Ovary (tissue), 9 donors: ENCODE results near the gene BFSP2. TPM values are rescaled to one million over a fixed set of nuclear protein-coding genes. Genes with fewer than 3 reads are reported as not detected.

Experiments
- DNase-seq, 5 donors: peaks; one replicate each; pipeline ENCODE4 v3.0.0-alpha.2; 2019 to 2020
- H3K27ac ChIP-seq, 2 donors: fragments of 200-600 bp; one replicate each; pipeline versions ENCODE4 v1.5.1 to v1.8.0; 2019 to 2022
- H3K27me3 ChIP-seq: fragments of 200-600 bp; one replicate; pipeline ENCODE4 v1.8.0; 2022
- H3K36me3 ChIP-seq: fragments of 200-600 bp; sonication (generic); one replicate; pipeline ENCODE4 v1.5.1; 2019
- H3K4me1 ChIP-seq: one replicate; pipeline ENCODE4 v1.8.1; 2013; ENCODE audit warnings: mild to moderate bottlenecking, moderate library complexity; ENCODE audit not compliant: insufficient read depth
- H3K4me3 ChIP-seq: fragments of 200-600 bp; sonication (generic); one replicate; pipeline ENCODE4 v1.5.1; 2017
- H3K9me3 ChIP-seq, 2 donors: fragments of 200-600 bp in 1 of 2; sonication (generic) in 1 of 2; one replicate each; pipeline versions ENCODE4 v1.5.1 to v1.8.1; 2013 to 2019; ENCODE audit warnings: mild to moderate bottlenecking in 1 of 2, moderate library complexity in 1 of 2
- CTCF ChIP-seq, 3 donors: fragments of 450-650 bp in 2 of 3; fragments of 200-600 bp in 1 of 3; IDR thresholded peaks; one replicate each; pipeline versions ENCODE4 v1.5.1 to v1.8.0; 2016 to 2022; ENCODE audit warnings: antibody characterized with exemption in 3 of 3, mild to moderate bottlenecking in 1 of 3
- EP300 ChIP-seq: sonication (generic); formaldehyde crosslinking; IDR thresholded peaks from one replicate; pipeline ENCODE4 v1.6.1; 2017; ENCODE audit warnings: antibody characterized with exemption
- POLR2A ChIP-seq: fragments of 450-650 bp; IDR thresholded peaks from one replicate; pipeline ENCODE4 v1.6.1; 2017; ENCODE audit warnings: antibody characterized with exemption, mild to moderate bottlenecking, moderate library complexity
- WGBS, 3 donors: extraction: QIAGEN DNeasy Blood & Tissue Kit in 1 of 3; methylation state at CpG; one replicate each; pipeline versions ENCODE4 v1.1.5 to v1.1.7; 2013 to 2017; 5-methylcytosine and 5-hydroxymethylcytosine counted together
- intact Hi-C, 4 donors: fragments of 100-400 bp; cut with DNase I; formaldehyde crosslinking; loops; one replicate each; pipeline versions ENCODE4 v1.11.0 to v1.15.1; 2022 to 2023
- polyA plus RNA-seq, 2 donors: library from polyadenylated mRNA; stranded (reverse); fragments of 200-250 nt in 1 of 2; fragments of 350-450 nt in 1 of 2; fragmentation: Illumina TruSeq in 1 of 2; extraction: RNeasy Lipid Tissue Mini Kit (QIAGEN cat#74804) in 1 of 2; gene quantifications; one replicate each; pipeline ENCODE4 v1.2.3, GENCODE V29; 2013 to 2014
- total RNA-seq, 7 donors: library from RNA; depleted of rRNA in 2 of 7; stranded (reverse); fragments of >200 nt in 2 of 7; fragmentation: NEBNext Ultra II Directional in 3 of 7; extraction: Animal tissue kit (Norgen Biotek cat#: 25700) in 3 of 7; gene quantifications; one replicate each; pipeline versions ENCODE4 v1.1.0 to v1.2.4, GENCODE V29; 2016 to 2023
- donor health status: DM: no; HTN: no; CAD: no; lungs with moderate emphysema.
- donor health status: DM: no; HTN: no; CAD: no.
- donor health status: Bipolar disorder and iron deficiency.
- donor health status: DM: yes; HTN: yes; CAD: no.
- donor health status: DM: no; HTN: no; CAD: no.
- donor health status: DM: yes; HTN: yes; CAD: no.

The BFSP2 gene
- total and polyA plus RNA-seq, 9 donors, result not detected

- no peaks in the 10 kb centered on the region for H3K27me3 ChIP-seq
- H3K27ac ChIP-seq, result no peak overlapping the region
- no peaks in the 10 kb centered on the region for H3K36me3 ChIP-seq
- TF ChIP-seq POLR2A (no peak), EP300 (no peak), CTCF (IDR thresholded peaks at IDR 0.05) (no peak)
- H3K9me3 ChIP-seq, result no peaks in the 10 kb centered on the region
- no peak overlapping the region for H3K4me3 ChIP-seq
- H3K4me1 ChIP-seq, result no peaks in the 10 kb centered on the region
- no peak for DNase-seq
- intact Hi-C loops, result no loop called here
- 22 to 34% (median 22%) methylated on average over 5 of the region's 5 CpGs for WGBS, 3 donors
These were observed 44.0 kb downstream of the BFSP2 start for GRCh38 chr3:133443649-133444422.

GRCh38 chr3:133444423-133444774 lies 44.5 kb downstream of the BFSP2 start:
- TF ChIP-seq CTCF (IDR thresholded peaks at IDR 0.05) (no peak), POLR2A (no peak), EP300 (no peak)
- 58 to 68% (median 58%) methylated on average over 4 of the region's 4 CpGs for WGBS, 3 donors

GRCh38 chr3:133445108-133445507 lies 45.3 kb downstream of the BFSP2 start:
- no peak for DNase-seq
- no peaks in the 10 kb centered on the region for H3K36me3 ChIP-seq
- H3K4me3 ChIP-seq, result no peak overlapping the region
- no peaks in the 10 kb centered on the region for H3K9me3 ChIP-seq
- no peak overlapping the region for H3K27ac ChIP-seq
- H3K4me1 ChIP-seq, result no peaks in the 10 kb centered on the region
- TF ChIP-seq POLR2A, result no peak
- no peak for TF ChIP-seq CTCF (IDR thresholded peaks at IDR 0.05)
- TF ChIP-seq EP300, result no peak
- 85 to 93% (median 89%) methylated on average over 2 of the region's 2 CpGs for WGBS, 3 donors
- H3K27me3 ChIP-seq, result no peaks in the 10 kb centered on the region
- intact Hi-C loops, result no loop called here

More at GRCh38 chr3:133444423-133444774, 44.5 kb downstream of the BFSP2 start:
- intact Hi-C loops, result no loop called here
- Histone ChIP-seq H3K36me3 (no peaks in the 10 kb centered on the region), H3K27ac (no peak overlapping the region), H3K4me3 (no peak overlapping the region), H3K4me1 (no peaks in the 10 kb centered on the region), H3K9me3 (no peaks in the 10 kb centered on the region), H3K27me3 (no peaks in the 10 kb centered on the region)
- no peak for DNase-seq

GRCh38 chr3:133447750-133448477 lies 48.1 kb downstream of the BFSP2 start:
- H3K36me3 ChIP-seq, result no peaks in the 10 kb centered on the region
- no peaks in the 10 kb centered on the region for H3K9me3 ChIP-seq
- no peaks in the 10 kb centered on the region for H3K4me1 ChIP-seq
- 73 to 84% (median 83%) methylated on average over 4 of the region's 4 CpGs for WGBS, 3 donors
- H3K27ac ChIP-seq, result no peak overlapping the region
- DNase-seq, result no peak
- no peaks in the 10 kb centered on the region for H3K27me3 ChIP-seq
- no peak overlapping the region for H3K4me3 ChIP-seq
- intact Hi-C loops, result no loop called here
- TF ChIP-seq EP300 (no peak), POLR2A (no peak), CTCF (IDR thresholded peaks at IDR 0.05) (no peak)
